ENCODE results near the gene CPSF4L. TPM values are rescaled to one million over a fixed set of nuclear protein-coding genes. Genes with fewer than 3 reads are reported as not detected.

CPSF4L gene
- total and polyA plus RNA-seq, 2 experiments from 2014 or later: not detected

GRCh38 chr17:73280191-73280590 is 18.5 kb upstream of the CPSF4L start:
- WGBS (ENCODE audit: low lambda C conversion rate, missing lambda C conversion rate): 97% methylated on average over 12 of the region's 12 CpGs
- H3K4me1 ChIP-seq (ENCODE audit: insufficient read depth): peaks cover 26% of the 10 kb centered on the region

GRCh38 chr17:73279704-73280103 is 18.0 kb upstream of the CPSF4L start:
- Histone ChIP-seq H3K27ac (no peak overlapping the region), H3K4me1 (ENCODE audit: insufficient read depth) (peaks cover 24% of the 10 kb centered on the region)
- 92% methylated on average over 7 of the region's 7 CpGs for WGBS (ENCODE audit: low lambda C conversion rate, missing lambda C conversion rate)

More at GRCh38 chr17:73280191-73280590, 18.5 kb upstream of the CPSF4L start:
- no peak overlapping the region for H3K4me2 ChIP-seq
- peaks cover 22% of the 10 kb centered on the region for H3K79me2 ChIP-seq
- H3K36me3 ChIP-seq (replicated peaks; ENCODE audit: insufficient read depth, low read depth): no peaks in the 10 kb centered on the region
- H3K27me3 ChIP-seq: no peaks in the 10 kb centered on the region
- DNase-seq (ENCODE audit: low spot score): no peak
- no peaks in the 10 kb centered on the region for H3K9me3 ChIP-seq (ENCODE audit: low read depth)
- no peak overlapping the region for H3K27ac ChIP-seq
- H2AFZ ChIP-seq: no peak overlapping the region
- no peaks in the 10 kb centered on the region for H3K9me2 ChIP-seq (replicated peaks; ENCODE audit: insufficient read depth)
- H3K4me3 ChIP-seq: no peak overlapping the region
- no peak for TF ChIP-seq EZH2phosphoT487 (IDR thresholded peaks at IDR 0.05; ENCODE audit: low read depth, severe bottlenecking, unreplicated experiment)
- no peak for TF ChIP-seq CTCF (IDR thresholded peaks at IDR 0.05; ENCODE audit: poor library complexity)
- TF ChIP-seq EZH2 (IDR thresholded peaks at IDR 0.05; ENCODE audit: borderline replicate concordance): no peak
- peaks cover 42% of the 10 kb centered on the region for H4K20me1 ChIP-seq (ENCODE audit: insufficient read depth, poor library complexity, severe bottlenecking)

GRCh38 chr17:73278465-73279453 is 17.1 kb upstream of the CPSF4L start:
- Histone ChIP-seq H3K9me3 (ENCODE audit: low read depth) (no peaks in the 10 kb centered on the region), H3K4me1 (ENCODE audit: insufficient read depth) (peaks cover 14% of the 10 kb centered on the region), H3K27me3 (no peaks in the 10 kb centered on the region), H3K4me3 (no peak overlapping the region), H4K20me1 (ENCODE audit: insufficient read depth, poor library complexity, severe bottlenecking) (peaks cover 28% of the 10 kb centered on the region), H3K9me2 (replicated peaks; ENCODE audit: insufficient read depth) (no peaks in the 10 kb centered on the region), H3K4me2 (peak overlapping the region; percentile 34), H3K79me2 (peaks cover 9% of the 10 kb centered on the region), H3K27ac (peak overlapping the region; percentile 26), H3K36me3 (replicated peaks; ENCODE audit: insufficient read depth, low read depth) (no peaks in the 10 kb centered on the region), H2AFZ (no peak overlapping the region)
- WGBS (ENCODE audit: low lambda C conversion rate, missing lambda C conversion rate): 48% methylated on average over 12 of the region's 14 CpGs
- TF ChIP-seq EZH2 (IDR thresholded peaks at IDR 0.05; ENCODE audit: borderline replicate concordance) (no peak), EZH2phosphoT487 (IDR thresholded peaks at IDR 0.05; ENCODE audit: low read depth, severe bottlenecking, unreplicated experiment) (no peak), CTCF (IDR thresholded peaks at IDR 0.05; ENCODE audit: poor library complexity) (no peak)
- peak; percentile 33 for DNase-seq (ENCODE audit: low spot score)

More at GRCh38 chr17:73279704-73280103, 18.0 kb upstream of the CPSF4L start:
- Histone ChIP-seq H3K4me2 (no peak overlapping the region), H3K9me3 (ENCODE audit: low read depth) (no peaks in the 10 kb centered on the region), H3K9me2 (replicated peaks; ENCODE audit: insufficient read depth) (no peaks in the 10 kb centered on the region), H3K27me3 (no peaks in the 10 kb centered on the region), H3K79me2 (peaks cover 17% of the 10 kb centered on the region), H3K4me3 (no peak overlapping the region), H3K36me3 (replicated peaks; ENCODE audit: insufficient read depth, low read depth) (no peaks in the 10 kb centered on the region), H2AFZ (no peak overlapping the region), H4K20me1 (ENCODE audit: insufficient read depth, poor library complexity, severe bottlenecking) (peaks cover 37% of the 10 kb centered on the region)
- DNase-seq (ENCODE audit: low spot score): no peak
- no peak for TF ChIP-seq CTCF (IDR thresholded peaks at IDR 0.05; ENCODE audit: poor library complexity)
- no peak for TF ChIP-seq EZH2 (IDR thresholded peaks at IDR 0.05; ENCODE audit: borderline replicate concordance)
- TF ChIP-seq EZH2phosphoT487 (IDR thresholded peaks at IDR 0.05; ENCODE audit: low read depth, severe bottlenecking, unreplicated experiment): no peak
